ENCODE results near the gene KRT84.

Gene KRT84

GRCh38 chr12:52338241-52338960 is 47.1 kb downstream of the KRT84 start:
- no peak for DNase-seq

GRCh38 chr12:52337054-52337453 is 48.4 kb downstream of the KRT84 start:
- DNase-seq = no peak

GRCh38 chr12:52336641-52337040 is 48.8 kb downstream of the KRT84 start:
- no peak for DNase-seq

GRCh38 chr12:52335598-52336262 is 49.7 kb downstream of the KRT84 start:
- DNase-seq = no peak

GRCh38 chr12:52334185-52334584 is 51.3 kb downstream of the KRT84 start:
- no peak for DNase-seq

GRCh38 chr12:52333321-52333720 is 52.1 kb downstream of the KRT84 start:
- DNase-seq = no peak

GRCh38 chr12:52332381-52332780 is 53.1 kb downstream of the KRT84 start:
- DNase-seq = no peak

GRCh38 chr12:52331833-52332232 is 53.6 kb downstream of the KRT84 start:
- no peak for DNase-seq

GRCh38 chr12:52331039-52331438 is 54.4 kb downstream of the KRT84 start:
- DNase-seq = no peak

- DNase-seq = no peak
Measured at GRCh38 chr12:52327830-52328500, 57.5 kb downstream of the KRT84 start.

Measured in GOT3 (cell line).